NCI-H1417 (cell line): ENCODE data around the gene MUC4.

ENCODE experiments used
- DNase-seq, 3 experiments: peaks; one replicate each; lab custom pipeline; 2025; lab: John Stamatoyannopoulos, UW

Gene MUC4

GRCh38 chr3:195811756-195812155, at the start of gene MUC4:
MUC4 (minus strand) TSS chr3:195811929; CDS start chr3:195811817, 112 bp downstream.
- peak; percentile 52 to 67 (median 57) for DNase-seq

- peak in 1 of 3 experiments; percentile 41 for DNase-seq
These were observed 48.7 kb upstream of the MUC4 start for GRCh38 chr3:195860456-195860855.

GRCh38 chr3:195859846-195860411, 48.2 kb upstream of the MUC4 start:
- peak in 2 of 3 experiments; percentile 57 to 69 for DNase-seq

- DNase-seq, result peak; percentile 68 to 88 (median 78)
These were observed 47.5 kb upstream of the MUC4 start for GRCh38 chr3:195859061-195859845.

- no peak for DNase-seq
These were observed 44.8 kb upstream of the MUC4 start for GRCh38 chr3:195856410-195857084.

- DNase-seq, result peak in 1 of 3 experiments; percentile 42
These were observed 44.0 kb upstream of the MUC4 start for GRCh38 chr3:195855471-195856409.

- no peak for DNase-seq
These were observed 43.0 kb upstream of the MUC4 start for GRCh38 chr3:195854628-195855294.

- no peak for DNase-seq
These were observed 42.3 kb upstream of the MUC4 start for GRCh38 chr3:195853996-195854395.

GRCh38 chr3:195853036-195853435, 41.3 kb upstream of the MUC4 start:
- DNase-seq, result no peak

GRCh38 chr3:195850857-195851543, 39.3 kb upstream of the MUC4 start:
- peak; percentile 89 to 97 (median 95) for DNase-seq

GRCh38 chr3:195849322-195850074, 37.8 kb upstream of the MUC4 start:
- peak in 2 of 3 experiments; percentile 30 to 37 for DNase-seq

GRCh38 chr3:195847055-195847950, 35.6 kb upstream of the MUC4 start:
- DNase-seq, result no peak

GRCh38 chr3:195845483-195845882, 33.8 kb upstream of the MUC4 start:
- DNase-seq, result no peak

- no peak for DNase-seq
These were observed 33.0 kb upstream of the MUC4 start for GRCh38 chr3:195844671-195845218.

GRCh38 chr3:195839260-195840010, 27.7 kb upstream of the MUC4 start:
- peak in 2 of 3 experiments; percentile 85 for DNase-seq

- no peak for DNase-seq
These were observed 27.0 kb upstream of the MUC4 start for GRCh38 chr3:195838714-195839113.

- no peak for DNase-seq
These were observed 24.9 kb upstream of the MUC4 start for GRCh38 chr3:195836476-195837135.
